Muscle of leg (tissue), 11 donors: ENCODE data around the gene NOTCH4. TPM values are rescaled to one million over a fixed set of nuclear protein-coding genes. Genes with fewer than 3 reads are reported as not detected.
"Not testable (repeated sequence)": the region's sequence is repeated elsewhere in the genome, so short reads cannot be mapped to it uniquely, and the experiment has no call there.

Source experiments
- DNase-seq: peaks from one replicate; pipeline ENCODE4 v3.0.0; 2013
- H3K27ac ChIP-seq: one replicate; pipeline ENCODE4 v1.5.1; 2013; ENCODE audit warnings: mild to moderate bottlenecking, low read length, control low read depth
- H3K27me3 ChIP-seq: one replicate; pipeline ENCODE4 v1.6.1; 2013; ENCODE audit warnings: low read length; ENCODE audit not compliant: control insufficient read depth, insufficient read depth
- H3K36me3 ChIP-seq: one replicate; pipeline ENCODE4 v1.6.1; 2013; ENCODE audit warnings: low read length; ENCODE audit not compliant: control insufficient read depth, insufficient read depth
- H3K4me1 ChIP-seq: one replicate; pipeline ENCODE4 v1.6.1; 2013; ENCODE audit warnings: low read length; ENCODE audit not compliant: control insufficient read depth, insufficient read depth
- H3K4me3 ChIP-seq: one replicate; pipeline ENCODE4 v1.5.1; 2013; ENCODE audit warnings: low read length, control low read depth
- H3K9me3 ChIP-seq: replicated peaks from 2 replicates; pipeline ENCODE4 v1.6.1; 2013; ENCODE audit warnings: low read depth, low read length; ENCODE audit not compliant: control insufficient read depth
- WGBS: methylation state at CpG from one replicate; pipeline ENCODE4 v1.1.5; 2013; ENCODE audit warnings: missing lambda C conversion rate; ENCODE audit not compliant: insufficient coverage; 5-methylcytosine and 5-hydroxymethylcytosine counted together
- polyA plus RNA-seq, 8 donors: library from polyadenylated mRNA; unstranded; fragments of 120-200 nt; gene quantifications; one replicate each; pipeline versions ENCODE4 v1.2.1 to v1.2.3, GENCODE V29; 2013; ENCODE audit warnings: inconsistent platforms in 1 of 8, low replicate concordance in 1 of 8; ENCODE audit not compliant: insufficient read length in 8 of 8, insufficient read depth in 1 of 8
- total RNA-seq: library from RNA; stranded (reverse); fragments of 120-200 nt; gene quantifications from one replicate; pipeline ENCODE4 v1.2.4, GENCODE V29; 2013

NOTCH4 gene
- total and polyA plus RNA-seq, 9 donors = 14.0 to 30.4 (median 22.8) TPM

DNA sequence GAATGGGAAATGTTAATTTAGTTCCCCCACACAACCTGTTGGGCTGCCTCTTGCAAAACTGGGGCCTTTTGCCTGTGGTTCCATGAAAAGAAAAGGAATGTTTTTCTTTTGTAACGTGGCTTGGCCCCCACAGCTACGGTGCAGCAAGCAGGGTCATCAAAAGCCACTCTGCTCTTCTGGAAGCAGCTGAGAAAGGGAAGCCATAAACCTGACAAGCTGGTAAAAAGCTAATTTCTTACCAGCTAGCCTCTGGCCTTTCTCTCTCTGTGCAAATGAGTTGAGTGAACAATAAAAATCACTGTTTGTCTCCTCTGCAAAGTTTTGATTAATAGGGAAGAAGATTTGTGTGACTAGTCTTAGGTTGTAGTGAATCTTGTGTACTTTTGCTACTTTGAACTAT is 23.5 kb upstream of the NOTCH4 start:
- WGBS = no CpG with 5 or more reads among the region's 2 CpGs
- Histone ChIP-seq H3K4me3 (no peak overlapping the region), H3K27ac (no peak overlapping the region)

GRCh38 chr6:32244946-32245398 is 21.1 kb upstream of the NOTCH4 start:
- DNase-seq = peak; percentile 93
- Histone ChIP-seq H3K27me3 (no peaks in the 10 kb centered on the region), H3K27ac (peak overlapping the region; percentile 13), H3K9me3 (no peaks in the 10 kb centered on the region), H3K4me3 (no peak overlapping the region), H3K36me3 (no peaks in the 10 kb centered on the region), H3K4me1 (peaks cover 16% of the 10 kb centered on the region)
- WGBS = 0% methylated on average over 8 of the region's 14 CpGs

More for the DNA sequence above, 23.5 kb upstream of the NOTCH4 start:
- no peaks in the 10 kb centered on the region for H3K36me3 ChIP-seq
- H3K9me3 ChIP-seq = no peaks in the 10 kb centered on the region
- H3K4me1 ChIP-seq = peaks cover 16% of the 10 kb centered on the region
- H3K27me3 ChIP-seq = no peaks in the 10 kb centered on the region
- no peak for DNase-seq

DNA sequence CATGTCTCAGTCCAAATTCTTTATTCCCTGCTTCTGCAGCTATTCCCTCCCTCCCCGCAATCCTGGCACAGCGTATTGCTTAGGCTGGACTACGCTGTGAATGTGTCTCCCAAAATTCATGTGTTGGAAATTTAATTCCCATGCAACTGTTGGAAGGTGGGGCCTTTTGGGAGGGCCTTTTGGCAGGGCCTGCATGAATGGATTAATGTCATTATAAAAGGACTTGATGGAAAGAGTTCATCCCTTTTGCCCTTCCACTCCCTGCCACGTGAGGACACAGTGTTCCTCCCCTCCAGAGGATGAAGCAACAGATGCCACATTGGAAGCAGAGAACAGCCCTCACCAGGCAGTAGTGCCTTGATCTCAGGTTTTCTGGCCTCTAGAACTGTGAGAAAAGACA is 20.4 kb upstream of the NOTCH4 start:
- H3K4me1 ChIP-seq = peaks cover 16% of the 10 kb centered on the region
- 63% methylated on average over 1 of the region's 4 CpGs for WGBS
- H3K9me3 ChIP-seq = no peaks in the 10 kb centered on the region
- H3K4me3 ChIP-seq = no peak overlapping the region
- H3K27me3 ChIP-seq = no peaks in the 10 kb centered on the region
- DNase-seq = peak; percentile 58
- H3K27ac ChIP-seq = peak overlapping the region; percentile 13
- no peaks in the 10 kb centered on the region for H3K36me3 ChIP-seq

DNA sequence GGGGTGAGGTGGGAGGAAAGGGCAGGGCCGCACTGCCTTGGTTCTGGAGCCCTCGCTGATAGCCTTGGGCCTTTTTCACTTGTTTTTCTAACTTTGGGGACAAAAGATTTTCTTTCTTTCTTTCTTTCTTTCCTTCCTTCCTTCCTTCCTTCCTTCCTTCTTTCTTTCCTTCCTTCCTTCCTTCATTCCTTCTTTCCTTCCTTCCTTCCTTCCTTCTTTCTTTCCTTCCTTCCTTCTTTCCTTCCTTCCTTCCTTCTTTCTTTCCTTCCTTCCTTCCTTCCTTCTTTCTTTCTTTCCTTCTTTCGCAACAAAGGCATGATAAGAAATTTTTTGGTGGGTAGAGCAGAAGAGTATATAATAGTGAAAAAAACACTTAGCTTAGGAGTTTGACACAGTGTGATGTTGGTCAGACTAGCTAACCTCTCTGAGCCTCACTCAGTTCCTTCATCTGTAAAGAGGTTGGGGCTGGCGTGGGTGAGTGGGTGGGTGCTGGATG is 18.5 kb upstream of the NOTCH4 start:
- peaks cover 16% of the 10 kb centered on the region for H3K4me1 ChIP-seq
- not testable (repeated sequence) for H3K27ac ChIP-seq, DNase-seq, H3K36me3 ChIP-seq, H3K4me3 ChIP-seq, H3K9me3 ChIP-seq, H3K27me3 ChIP-seq
- 80% methylated on average over 1 of the region's 4 CpGs for WGBS

GRCh38 chr6:32240686-32241085 is 16.8 kb upstream of the NOTCH4 start:
- 78% methylated on average over 1 of the region's 1 CpG for WGBS
- Histone ChIP-seq H3K9me3 (no peaks in the 10 kb centered on the region), H3K36me3 (no peaks in the 10 kb centered on the region), H3K4me1 (peaks cover 16% of the 10 kb centered on the region), H3K27ac (no peak overlapping the region), H3K4me3 (no peak overlapping the region), H3K27me3 (no peaks in the 10 kb centered on the region)
- DNase-seq = no peak

DNA sequence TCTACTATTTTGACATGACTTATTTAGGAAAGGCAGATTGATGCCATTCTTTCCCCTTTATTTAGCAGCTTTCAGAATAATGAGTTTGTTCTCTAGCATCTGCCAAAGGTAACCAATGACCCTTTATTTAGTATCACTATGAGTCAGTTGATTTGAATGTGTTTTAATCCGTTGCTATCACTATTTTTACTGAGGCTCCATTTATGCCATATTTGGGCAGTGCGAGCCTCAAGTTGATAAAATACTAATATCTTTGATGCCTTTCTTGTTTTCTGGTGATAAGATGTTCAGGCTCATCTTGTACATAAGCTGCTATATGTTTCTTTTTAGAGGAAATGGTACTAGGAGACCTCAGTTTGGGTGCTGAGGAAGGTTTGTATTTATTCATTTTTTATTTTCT is 15.6 kb upstream of the NOTCH4 start:
- WGBS = no CpG with 5 or more reads among the region's 2 CpGs
- no peak for DNase-seq

GRCh38 chr6:32234934-32235333 is 11.1 kb upstream of the NOTCH4 start:
- 33% methylated on average over 1 of the region's 4 CpGs for WGBS
- Histone ChIP-seq H3K27ac (peak overlapping the region; percentile 88), H3K36me3 (no peaks in the 10 kb centered on the region), H3K4me3 (no peak overlapping the region), H3K27me3 (no peaks in the 10 kb centered on the region), H3K9me3 (no peaks in the 10 kb centered on the region), H3K4me1 (peaks cover 3% of the 10 kb centered on the region)
- no peak for DNase-seq

More for the DNA sequence above, 15.6 kb upstream of the NOTCH4 start:
- Histone ChIP-seq H3K4me3 (no peak overlapping the region), H3K4me1 (peaks cover 13% of the 10 kb centered on the region), H3K36me3 (no peaks in the 10 kb centered on the region), H3K27ac (no peak overlapping the region), H3K27me3 (no peaks in the 10 kb centered on the region), H3K9me3 (no peaks in the 10 kb centered on the region)

DNA sequence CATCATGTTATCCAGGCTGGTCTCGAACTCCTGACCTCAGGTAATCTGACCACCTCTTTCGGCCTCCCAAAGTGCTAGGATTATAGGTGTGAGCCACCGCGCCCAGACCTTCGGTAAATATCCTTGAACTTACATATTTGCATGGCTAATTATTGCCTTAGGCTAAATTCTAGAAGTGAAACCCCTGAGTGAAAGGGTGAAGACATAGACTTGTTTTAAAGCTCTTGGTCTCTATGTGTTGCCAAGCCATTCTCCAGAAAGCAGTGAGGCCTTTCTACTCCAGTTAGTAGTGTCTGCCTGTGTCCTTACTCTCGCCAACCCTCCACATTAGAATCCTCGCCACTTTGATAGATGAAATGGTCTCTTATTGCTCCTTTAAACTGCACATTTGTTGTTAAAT is 2.6 kb upstream of the NOTCH4 start:
- no peaks in the 10 kb centered on the region for H3K27me3 ChIP-seq
- no peaks in the 10 kb centered on the region for H3K9me3 ChIP-seq
- no peak overlapping the region for H3K27ac ChIP-seq
- no peaks in the 10 kb centered on the region for H3K4me1 ChIP-seq
- no peaks in the 10 kb centered on the region for H3K36me3 ChIP-seq
- H3K4me3 ChIP-seq = no peak overlapping the region
- no peak for DNase-seq
- 92% methylated on average over 2 of the region's 7 CpGs for WGBS

DNA sequence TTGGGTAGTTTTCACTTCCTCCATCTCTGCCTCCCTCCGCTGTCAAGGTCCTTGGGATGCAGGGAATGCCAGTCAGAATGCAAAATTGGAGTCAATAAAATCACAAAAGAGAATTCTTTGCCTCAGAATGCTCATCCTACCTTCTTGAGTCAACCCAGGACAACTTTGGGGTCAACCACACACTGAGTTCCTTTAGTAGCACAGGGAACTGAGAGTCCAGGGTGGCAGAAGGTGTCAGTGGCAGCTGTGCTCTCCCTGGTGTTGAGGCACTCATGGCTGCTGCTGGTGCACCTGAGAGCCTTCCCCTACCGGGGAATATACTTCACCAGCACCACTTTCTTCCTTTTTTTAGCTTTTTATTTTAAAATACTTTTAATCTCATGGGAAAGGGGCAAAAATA is 829 bp upstream of the NOTCH4 start:
- no CpG with 5 or more reads among the region's 2 CpGs for WGBS
- H3K36me3 ChIP-seq = no peaks in the 10 kb centered on the region
- H3K9me3 ChIP-seq = no peaks in the 10 kb centered on the region
- no peaks in the 10 kb centered on the region for H3K27me3 ChIP-seq
- no peaks in the 10 kb centered on the region for H3K4me1 ChIP-seq
- no peak overlapping the region for H3K4me3 ChIP-seq
- DNase-seq = no peak
- peak overlapping the region; percentile 32 for H3K27ac ChIP-seq

GRCh38 chr6:32222333-32223230 is 1.3 kb downstream of the NOTCH4 start:
- no peaks in the 10 kb centered on the region for H3K36me3 ChIP-seq
- WGBS = 89% methylated on average over 7 of the region's 8 CpGs
- no peaks in the 10 kb centered on the region for H3K9me3 ChIP-seq
- H3K27ac ChIP-seq = peak overlapping the region; percentile 69
- peak overlapping the region; percentile 22 for H3K4me3 ChIP-seq
- no peaks in the 10 kb centered on the region for H3K4me1 ChIP-seq
- DNase-seq = no peak
- H3K27me3 ChIP-seq = no peaks in the 10 kb centered on the region
